ENCODE data around the gene DACH2. TPM values are rescaled to one million over a fixed set of nuclear protein-coding genes. Genes with fewer than 3 reads are reported as not detected.

DACH2 gene
- polyA plus RNA-seq, 1 of the 3 experiments (the other 2 are of a cell fraction): not detected

- no peaks in the 10 kb centered on the region for H3K4me1 ChIP-seq (ENCODE audit: control insufficient read depth in 1 of 2, insufficient read depth in 2 of 2, low read depth in 1 of 2, low read length in 1 of 2)
- H4K20me1 ChIP-seq (ENCODE audit: insufficient read depth): no peaks in the 10 kb centered on the region
- H3K27me3 ChIP-seq (ENCODE audit: insufficient read depth): no peaks in the 10 kb centered on the region
- no peak overlapping the region for H2AFZ ChIP-seq (ENCODE audit: low read depth)
- H3K79me2 ChIP-seq (ENCODE audit: insufficient read depth): no peaks in the 10 kb centered on the region
- H3K9me2 ChIP-seq: no peaks in the 10 kb centered on the region
- ChIA-PET POLR2A (no interaction called here), CTCF (no interaction called here)
- no peaks in the 10 kb centered on the region for H3F3A ChIP-seq (replicated peaks; ENCODE audit: insufficient read depth)
- no peak overlapping the region for H3K4me3 ChIP-seq (ENCODE audit: low read depth in 2 of 2, low read length in 1 of 2)
- no peak for DNase-seq
- no peak overlapping the region for H3K9ac ChIP-seq
- no peak overlapping the region for H3K4me2 ChIP-seq
- 0% methylated on average over 1 of the region's 1 CpG for WGBS (ENCODE audit: low lambda C conversion rate)
- TF ChIP-seq RAD21 (IDR thresholded peaks at IDR 0.05; ENCODE audit: low read length): no peak
- TF ChIP-seq PBX3 (IDR thresholded peaks at IDR 0.05): no peak
- TF ChIP-seq MXI1 (IDR thresholded peaks at IDR 0.05; ENCODE audit: low read depth, low read length): no peak
- TF ChIP-seq NFIC (IDR thresholded peaks at IDR 0.05; ENCODE audit: borderline replicate concordance): no peak
- no peak for TF ChIP-seq USF1 (IDR thresholded peaks at IDR 0.05; ENCODE audit: borderline replicate concordance, low read depth)
- no peak for TF ChIP-seq FOXM1 (IDR thresholded peaks at IDR 0.05; ENCODE audit: low read depth)
- no peak for TF ChIP-seq YY1 (IDR thresholded peaks at IDR 0.05; ENCODE audit: low read depth)
- no peak for TF ChIP-seq SIN3A (IDR thresholded peaks at IDR 0.05; ENCODE audit: borderline replicate concordance, low read depth, low read length)
- TF ChIP-seq JUND (IDR thresholded peaks at IDR 0.05): no peak
- TF ChIP-seq TAF1 (IDR thresholded peaks at IDR 0.05; ENCODE audit: borderline replicate concordance, low read depth, low read length): no peak
- H3K9me3 ChIP-seq: no peaks in the 10 kb centered on the region
- no peaks in the 10 kb centered on the region for H3K36me3 ChIP-seq (replicated peaks in 1 of 2; ENCODE audit: control insufficient read depth in 1 of 2, insufficient read depth in 2 of 2, low read length in 1 of 2)
- no peak overlapping the region for H3K27ac ChIP-seq (ENCODE audit: low read depth in 2 of 2, low read length in 1 of 2)
These were observed 45.2 kb upstream of the DACH2 start for GRCh38 chrX:86103061-86103460.

DNA sequence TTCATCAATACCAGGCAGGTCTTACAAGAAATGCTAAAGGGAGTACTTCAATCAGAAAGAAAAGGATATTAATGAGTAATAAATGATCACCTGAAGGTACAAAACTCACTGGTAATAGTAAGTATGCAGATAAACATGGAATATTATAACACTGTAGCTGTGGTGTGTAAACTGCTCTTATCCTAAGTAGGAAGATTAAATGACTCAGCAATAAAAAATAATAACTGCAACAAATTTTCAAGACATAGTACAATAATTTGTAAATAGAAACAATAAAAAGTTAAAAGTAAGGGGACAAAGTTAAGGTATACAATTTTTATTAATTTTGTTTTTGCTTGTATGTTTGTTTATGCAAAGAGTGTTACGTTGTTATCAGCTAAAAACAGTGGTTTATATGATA, 43.7 kb upstream of the DACH2 start:
- CTCF ChIA-PET: no interaction called here
- WGBS (ENCODE audit: low lambda C conversion rate): 5% methylated on average over 1 of the region's 1 CpG

More for the DNA sequence above, 43.7 kb upstream of the DACH2 start:
- Histone ChIP-seq H3K27me3 (ENCODE audit: insufficient read depth) (no peaks in the 10 kb centered on the region), H3K9me2 (no peaks in the 10 kb centered on the region), H3K9me3 (no peaks in the 10 kb centered on the region), H3K4me2 (no peak overlapping the region), H3K4me1 (ENCODE audit: control insufficient read depth in 1 of 2, insufficient read depth in 2 of 2, low read depth in 1 of 2, low read length in 1 of 2) (no peaks in the 10 kb centered on the region), H3F3A (replicated peaks; ENCODE audit: insufficient read depth) (no peaks in the 10 kb centered on the region), H3K4me3 (ENCODE audit: low read depth in 2 of 2, low read length in 1 of 2) (no peak overlapping the region), H3K79me2 (ENCODE audit: insufficient read depth) (no peaks in the 10 kb centered on the region), H3K36me3 (replicated peaks in 1 of 2; ENCODE audit: control insufficient read depth in 1 of 2, insufficient read depth in 2 of 2, low read length in 1 of 2) (no peaks in the 10 kb centered on the region), H2AFZ (ENCODE audit: low read depth) (no peak overlapping the region), H4K20me1 (ENCODE audit: insufficient read depth) (no peaks in the 10 kb centered on the region), H3K9ac (no peak overlapping the region), H3K27ac (ENCODE audit: low read depth in 2 of 2, low read length in 1 of 2) (no peak overlapping the region)
- DNase-seq: no peak
- no peak for TF ChIP-seq SMC3 (IDR thresholded peaks at IDR 0.05; ENCODE audit: low read depth, low read length)
- no peak for TF ChIP-seq RAD21 (IDR thresholded peaks at IDR 0.05; ENCODE audit: low read length)
- no peak for TF ChIP-seq NRF1 (IDR thresholded peaks at IDR 0.05; ENCODE audit: low read depth, low read length)
- no peak for TF ChIP-seq TCF12 (IDR thresholded peaks at IDR 0.05)
- TF ChIP-seq PBX3 (IDR thresholded peaks at IDR 0.05): no peak
- TF ChIP-seq EZH2phosphoT487 (IDR thresholded peaks at IDR 0.05; ENCODE audit: borderline replicate concordance, low read depth): no peak
- TF ChIP-seq ZBTB33 (IDR thresholded peaks at IDR 0.05; ENCODE audit: borderline replicate concordance, low read depth): no peak
- TF ChIP-seq, protein P1, sequence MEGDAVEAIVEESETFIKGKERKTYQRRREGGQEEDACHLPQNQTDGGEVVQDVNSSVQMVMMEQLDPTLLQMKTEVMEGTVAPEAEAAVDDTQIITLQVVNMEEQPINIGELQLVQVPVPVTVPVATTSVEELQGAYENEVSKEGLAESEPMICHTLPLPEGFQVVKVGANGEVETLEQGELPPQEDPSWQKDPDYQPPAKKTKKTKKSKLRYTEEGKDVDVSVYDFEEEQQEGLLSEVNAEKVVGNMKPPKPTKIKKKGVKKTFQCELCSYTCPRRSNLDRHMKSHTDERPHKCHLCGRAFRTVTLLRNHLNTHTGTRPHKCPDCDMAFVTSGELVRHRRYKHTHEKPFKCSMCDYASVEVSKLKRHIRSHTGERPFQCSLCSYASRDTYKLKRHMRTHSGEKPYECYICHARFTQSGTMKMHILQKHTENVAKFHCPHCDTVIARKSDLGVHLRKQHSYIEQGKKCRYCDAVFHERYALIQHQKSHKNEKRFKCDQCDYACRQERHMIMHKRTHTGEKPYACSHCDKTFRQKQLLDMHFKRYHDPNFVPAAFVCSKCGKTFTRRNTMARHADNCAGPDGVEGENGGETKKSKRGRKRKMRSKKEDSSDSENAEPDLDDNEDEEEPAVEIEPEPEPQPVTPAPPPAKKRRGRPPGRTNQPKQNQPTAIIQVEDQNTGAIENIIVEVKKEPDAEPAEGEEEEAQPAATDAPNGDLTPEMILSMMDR (IDR thresholded peaks at IDR 0.05): no peak
- TF ChIP-seq ELF1 (IDR thresholded peaks at IDR 0.05): no peak
- TF ChIP-seq MXI1 (IDR thresholded peaks at IDR 0.05; ENCODE audit: low read depth, low read length): no peak
- TF ChIP-seq IRF3 (IDR thresholded peaks at IDR 0.05; ENCODE audit: low read depth, low read length): no peak
- TF ChIP-seq GATA2 (CRISPR knock-in tag; IDR thresholded peaks at IDR 0.05): no peak
- POLR2A ChIA-PET: no interaction called here
